GM18861 (cell line): ENCODE measurements around the gene SLC5A4.

Source experiments
- ATAC-seq: cut with Tn5 transposase; IDR thresholded peaks from one replicate; pipeline ENCODE4 v1.9.1; 2021; ENCODE audit not compliant: unreplicated experiment

Gene SLC5A4

DNA sequence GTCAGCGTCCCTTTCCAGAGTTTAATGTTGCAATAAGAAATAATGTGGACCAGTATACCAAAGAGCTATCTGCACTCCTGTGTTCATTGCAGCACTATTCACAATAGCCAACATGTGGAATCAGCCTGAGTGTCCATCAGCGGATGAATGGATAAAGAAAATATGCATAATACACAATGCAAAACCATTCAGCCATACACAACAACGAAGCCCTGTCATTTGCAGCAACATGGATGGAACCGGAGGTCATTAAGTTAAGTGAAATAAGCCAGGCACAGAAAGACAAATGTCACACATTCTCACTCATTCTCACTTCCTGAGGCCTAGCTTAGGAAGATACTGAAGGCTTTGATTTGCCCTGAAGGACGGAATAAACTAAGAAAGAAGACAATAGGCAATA lies 22.1 kb downstream of the SLC5A4 start:
- no peak for ATAC-seq

- no peak for ATAC-seq
Measured at GRCh38 chr22:32232191-32232830, 22.8 kb downstream of the SLC5A4 start.

- ATAC-seq, result no peak
Measured at GRCh38 chr22:32226326-32227104, 28.6 kb downstream of the SLC5A4 start.

- no peak for ATAC-seq
Measured at GRCh38 chr22:32222991-32223390, 32.2 kb downstream of the SLC5A4 start.

DNA sequence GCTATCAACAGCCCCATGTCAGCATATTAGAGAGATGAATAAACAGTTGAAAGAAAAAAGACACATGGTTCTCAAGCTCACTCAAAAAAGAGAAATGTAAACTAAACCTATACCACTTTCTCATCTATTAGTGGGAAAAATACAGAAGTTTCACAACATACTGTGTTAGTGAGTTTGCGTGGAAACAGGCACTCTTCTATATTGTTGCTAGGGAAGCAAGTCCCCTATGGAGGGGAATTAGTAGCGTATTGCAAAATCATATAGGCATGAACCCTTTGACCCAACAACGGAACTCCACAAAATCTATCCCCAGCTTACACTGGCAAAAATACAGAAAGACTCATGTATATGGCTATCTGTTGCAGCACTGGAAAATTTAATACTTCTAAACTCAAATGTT lies 36.1 kb downstream of the SLC5A4 start:
- ATAC-seq, result no peak

DNA sequence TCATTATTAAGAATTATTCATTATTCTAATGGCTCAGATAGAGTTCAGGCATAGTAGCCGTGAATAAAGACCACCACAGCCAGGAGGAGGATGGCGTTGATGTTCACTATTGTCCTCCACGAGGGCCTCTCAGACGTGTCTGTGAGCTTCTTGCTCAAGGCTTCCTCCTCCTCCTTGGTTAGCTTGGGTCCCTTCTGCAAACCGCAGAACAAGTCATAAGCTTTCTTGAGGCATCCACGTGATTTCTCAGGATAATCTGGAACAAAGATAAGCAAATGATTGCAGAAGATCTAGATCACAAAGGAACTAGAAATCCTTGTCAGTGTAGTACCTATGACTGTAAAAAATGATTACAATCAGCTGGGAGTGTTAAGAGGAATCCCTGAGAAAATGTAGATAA lies 36.7 kb downstream of the SLC5A4 start:
- no peak for ATAC-seq

DNA sequence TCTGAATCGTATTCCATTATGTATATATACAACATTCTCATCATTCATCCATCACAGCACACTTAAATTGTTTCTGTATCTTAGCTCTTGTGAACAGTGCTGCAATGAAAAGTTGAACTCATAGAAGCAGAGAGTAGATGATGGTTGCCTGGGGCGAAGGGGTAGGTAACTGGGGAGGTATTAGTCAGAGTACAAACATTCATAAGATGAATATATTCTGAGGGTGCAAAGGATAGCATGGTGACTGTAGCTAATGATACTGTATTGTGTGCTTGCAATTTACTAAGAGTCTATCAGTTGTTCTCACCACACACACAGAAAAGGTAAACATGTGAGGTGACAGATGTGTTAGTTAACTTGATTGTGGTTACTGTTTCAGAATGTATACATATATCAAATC lies 37.7 kb downstream of the SLC5A4 start:
- no peak for ATAC-seq

- no peak for ATAC-seq
Measured at GRCh38 chr22:32216911-32217310, 38.2 kb downstream of the SLC5A4 start.

- ATAC-seq, result no peak
Measured at GRCh38 chr22:32211011-32211410, 44.1 kb downstream of the SLC5A4 start.

- ATAC-seq, result no peak
Measured at GRCh38 chr22:32208681-32209080, 46.5 kb downstream of the SLC5A4 start.

- no peak for ATAC-seq
Measured at GRCh38 chr22:32207971-32208480, 47.1 kb downstream of the SLC5A4 start.

DNA sequence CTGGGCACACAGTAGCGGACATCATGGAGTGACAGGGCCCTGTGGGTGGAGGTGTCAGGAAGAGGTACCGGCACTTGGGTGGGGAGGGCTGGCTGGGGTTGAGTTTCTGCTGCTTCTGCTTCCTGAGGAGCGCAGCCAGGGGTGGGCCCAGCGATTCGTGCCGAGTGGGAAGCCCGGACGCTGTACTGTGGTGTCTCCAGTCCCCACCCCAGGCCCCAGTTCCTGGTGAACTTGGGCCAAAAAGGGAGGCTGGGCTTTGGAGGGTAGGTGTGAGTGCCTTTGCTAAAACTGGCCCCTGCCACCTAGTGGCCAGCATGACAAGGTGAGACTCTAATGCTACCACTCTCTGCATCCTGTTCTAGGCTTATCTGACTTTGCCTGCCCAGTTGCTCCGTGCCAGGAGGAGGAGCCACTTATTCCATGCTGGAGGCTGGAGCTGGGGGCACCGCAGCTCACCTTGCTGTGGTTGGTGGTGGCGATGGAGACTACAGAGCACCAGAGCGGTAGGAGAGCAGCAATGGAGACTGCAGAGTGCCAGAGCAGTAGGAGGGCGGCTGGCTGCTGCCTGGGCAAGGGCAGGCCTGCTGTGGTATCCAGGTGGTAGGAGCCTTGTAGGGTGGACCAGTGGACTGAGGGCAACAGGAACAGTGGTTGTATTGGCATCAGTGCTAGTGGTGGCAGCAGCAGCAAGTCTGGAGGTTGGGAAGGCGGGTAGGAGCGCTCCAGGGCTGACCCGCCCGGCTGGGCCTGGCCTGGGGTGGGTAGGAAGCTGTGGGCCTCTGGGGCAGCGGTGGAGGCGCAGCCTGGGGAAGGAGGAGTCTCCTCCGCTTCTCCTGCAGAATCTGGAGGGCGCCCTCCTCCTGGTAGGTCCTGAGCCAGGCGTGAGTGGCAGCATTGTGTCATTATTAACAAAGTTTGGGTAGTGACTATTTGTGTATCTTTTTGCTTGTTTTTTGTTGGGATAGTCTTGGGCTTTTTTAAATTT lies 48.1 kb downstream of the SLC5A4 start:
- ATAC-seq, result no peak

GRCh38 chr22:32205974-32206773 lies 49.0 kb downstream of the SLC5A4 start:
- ATAC-seq, result no peak

DNA sequence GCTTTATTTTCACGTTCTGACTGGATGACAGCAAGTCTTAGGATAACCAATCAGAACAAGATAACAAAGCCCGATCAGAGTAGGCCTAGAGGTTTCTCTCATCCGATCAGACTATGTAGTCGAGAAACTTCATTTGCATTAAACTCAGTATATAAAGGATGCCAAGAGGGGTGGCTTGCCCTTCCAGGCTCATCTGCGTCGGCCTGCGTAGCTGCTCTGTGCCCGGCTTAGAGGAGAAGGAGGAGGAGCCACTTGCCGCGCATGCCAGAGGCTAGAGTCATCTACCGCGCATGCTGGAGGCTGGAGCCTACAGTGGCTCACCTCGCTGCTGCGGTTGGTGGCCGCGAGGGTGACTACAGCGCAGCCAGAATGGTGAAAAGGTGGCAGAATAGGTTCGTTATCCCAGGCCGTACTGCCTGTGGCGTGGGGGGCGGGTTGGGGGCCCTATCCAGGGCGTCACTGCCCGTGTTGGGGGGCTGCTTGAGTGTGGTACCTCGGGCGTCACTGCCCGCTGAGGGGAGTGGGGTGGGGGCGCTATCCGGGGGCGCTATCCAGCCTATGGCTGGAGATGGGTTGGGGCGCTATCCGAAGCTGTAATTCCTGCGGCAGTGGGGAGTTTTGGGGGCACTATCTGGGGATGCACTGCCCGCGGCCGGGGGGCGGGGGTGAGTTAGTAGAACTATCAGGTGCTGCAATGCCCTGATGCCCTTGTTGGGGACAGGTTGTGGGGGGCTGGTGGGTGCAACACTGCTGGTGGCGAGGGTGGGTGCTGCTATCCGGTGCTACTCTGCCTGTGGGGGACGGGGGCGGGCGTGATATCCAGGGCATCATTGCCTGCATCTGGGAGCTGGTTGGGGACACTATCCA lies 50.1 kb downstream of the SLC5A4 start, which contains the start of gene RFPL2:
Gene RFPL2, minus strand, starts transcription at position 218 of the 867 bp plus-strand sequence. CDS start 2,622 bp downstream, outside the sequence.
- ATAC-seq, result no peak

GRCh38 chr22:32204040-32204855 lies 50.9 kb downstream of the SLC5A4 start:
- no peak for ATAC-seq

DNA sequence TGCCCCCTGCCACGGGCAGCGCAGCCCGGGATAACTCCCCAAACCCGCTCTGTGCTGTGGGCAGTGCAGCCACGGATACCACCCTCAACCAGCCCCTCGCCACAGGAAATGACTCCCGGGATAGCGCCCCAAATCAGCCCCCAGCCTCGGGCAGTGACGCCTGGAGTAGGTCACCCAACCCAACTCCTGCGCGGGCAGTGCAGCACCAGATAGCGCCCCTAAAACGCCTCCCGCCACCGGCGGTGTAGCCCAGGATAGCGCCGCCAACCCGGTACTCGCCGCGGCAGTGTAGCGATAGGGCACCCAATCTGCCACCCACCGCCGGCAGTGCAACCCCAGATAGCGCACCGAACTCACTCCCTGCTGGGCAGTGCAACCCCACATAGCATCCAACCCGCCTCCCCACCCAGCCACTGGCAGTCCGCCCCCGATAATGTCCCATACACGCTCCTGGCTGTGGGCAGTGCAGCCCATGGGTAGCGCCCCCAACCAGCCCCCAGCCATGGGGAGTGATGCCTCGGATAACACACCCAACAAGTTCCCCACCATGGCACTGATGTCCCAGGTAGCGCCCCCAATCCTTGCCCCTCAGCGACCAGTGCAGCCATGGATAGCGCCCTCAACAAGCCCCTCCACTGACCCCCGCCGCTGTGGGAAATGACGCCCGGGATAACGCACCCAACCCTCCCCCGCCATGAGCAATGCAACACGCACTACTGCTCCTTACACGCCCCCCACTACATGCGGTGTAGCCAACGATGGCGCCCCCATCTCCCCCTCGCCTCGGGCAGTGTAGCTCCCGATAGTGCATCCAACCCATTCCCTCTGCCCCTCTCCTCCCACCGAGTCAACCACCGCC lies 51.7 kb downstream of the SLC5A4 start:
- no peak for ATAC-seq

- ATAC-seq, result no peak
Measured at GRCh38 chr22:32202539-32203180, 52.5 kb downstream of the SLC5A4 start.
